ENCODE measurements around the gene RAB40AL.
"Not testable (repeated sequence)": the region's sequence is repeated elsewhere in the genome, so short reads cannot be mapped to it uniquely, and the experiment has no call there.

The RAB40AL gene, protein sequence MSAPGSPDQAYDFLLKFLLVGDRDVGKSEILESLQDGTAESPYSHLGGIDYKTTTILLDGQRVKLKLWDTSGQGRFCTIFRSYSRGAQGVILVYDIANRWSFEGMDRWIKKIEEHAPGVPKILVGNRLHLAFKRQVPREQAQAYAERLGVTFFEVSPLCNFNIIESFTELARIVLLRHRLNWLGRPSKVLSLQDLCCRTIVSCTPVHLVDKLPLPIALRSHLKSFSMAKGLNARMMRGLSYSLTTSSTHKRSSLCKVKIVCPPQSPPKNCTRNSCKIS
- 0 to 0.09 (median 0) reads per million in 4 experiments for total RNA-seq

DNA sequence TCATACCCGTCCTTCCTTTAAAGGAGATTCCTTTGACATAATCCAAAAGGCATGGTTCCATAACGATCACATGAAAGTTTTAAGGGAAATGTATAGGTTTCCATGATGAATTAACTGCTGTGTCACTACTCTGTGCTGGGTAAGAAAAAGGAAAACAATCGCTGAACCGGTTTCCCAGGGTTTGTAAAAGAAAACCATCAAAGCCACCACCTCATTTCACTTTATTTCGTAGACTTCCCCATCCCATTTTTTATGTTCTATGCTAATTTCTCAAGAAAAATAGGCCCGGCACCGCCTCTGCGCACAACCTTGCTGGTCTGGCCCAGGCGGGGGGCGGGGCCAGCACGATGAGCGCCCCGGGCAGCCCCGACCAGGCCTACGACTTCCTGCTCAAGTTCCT, at the start of gene RAB40AL:
Gene RAB40AL, plus strand, starts transcription at position 301 of the 400 bp plus-strand sequence. Its CDS starts 47 bp downstream, at position 348.
- DNase-seq = not testable (repeated sequence)

DNA sequence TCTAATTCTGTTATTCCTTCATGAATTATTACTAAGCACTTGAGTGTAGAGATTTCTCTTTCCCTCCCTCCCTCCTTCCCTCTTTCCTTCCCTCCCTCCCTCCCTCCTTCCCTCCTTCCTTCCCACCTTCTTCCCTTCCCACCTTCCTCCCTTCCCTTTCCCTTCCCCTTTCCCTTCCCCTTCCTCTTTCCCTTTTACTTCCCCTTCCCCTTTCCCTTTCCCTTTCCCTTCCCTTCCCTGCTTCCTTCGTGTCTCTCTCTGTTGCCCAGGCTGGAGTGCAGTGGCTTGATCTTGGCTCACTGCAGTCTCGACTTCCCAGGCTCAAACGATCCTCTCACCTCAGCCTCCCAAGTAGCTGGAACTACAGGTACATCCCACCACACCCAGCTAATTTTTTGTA, 49.4 kb upstream of the RAB40AL start:
- DNase-seq = no peak

DNA sequence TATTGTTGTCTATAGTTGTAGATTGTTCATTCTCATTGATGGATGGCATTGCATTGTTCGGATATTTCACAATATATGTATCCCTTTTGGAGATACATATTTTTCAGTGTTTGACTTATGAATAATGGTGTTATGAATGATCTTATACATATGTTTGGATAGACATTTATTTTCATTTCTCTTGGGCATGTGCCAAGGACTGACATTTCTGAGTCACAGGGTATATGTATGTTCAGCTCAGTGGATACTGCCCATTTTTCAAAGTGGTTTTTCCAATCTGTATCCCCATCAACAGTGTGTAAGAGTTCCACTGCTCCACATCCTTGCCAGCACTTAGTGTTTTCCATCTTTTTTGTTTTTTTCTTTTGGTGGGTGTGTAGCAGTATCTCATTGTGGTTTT, 45.0 kb upstream of the RAB40AL start:
- DNase-seq = no peak

DNA sequence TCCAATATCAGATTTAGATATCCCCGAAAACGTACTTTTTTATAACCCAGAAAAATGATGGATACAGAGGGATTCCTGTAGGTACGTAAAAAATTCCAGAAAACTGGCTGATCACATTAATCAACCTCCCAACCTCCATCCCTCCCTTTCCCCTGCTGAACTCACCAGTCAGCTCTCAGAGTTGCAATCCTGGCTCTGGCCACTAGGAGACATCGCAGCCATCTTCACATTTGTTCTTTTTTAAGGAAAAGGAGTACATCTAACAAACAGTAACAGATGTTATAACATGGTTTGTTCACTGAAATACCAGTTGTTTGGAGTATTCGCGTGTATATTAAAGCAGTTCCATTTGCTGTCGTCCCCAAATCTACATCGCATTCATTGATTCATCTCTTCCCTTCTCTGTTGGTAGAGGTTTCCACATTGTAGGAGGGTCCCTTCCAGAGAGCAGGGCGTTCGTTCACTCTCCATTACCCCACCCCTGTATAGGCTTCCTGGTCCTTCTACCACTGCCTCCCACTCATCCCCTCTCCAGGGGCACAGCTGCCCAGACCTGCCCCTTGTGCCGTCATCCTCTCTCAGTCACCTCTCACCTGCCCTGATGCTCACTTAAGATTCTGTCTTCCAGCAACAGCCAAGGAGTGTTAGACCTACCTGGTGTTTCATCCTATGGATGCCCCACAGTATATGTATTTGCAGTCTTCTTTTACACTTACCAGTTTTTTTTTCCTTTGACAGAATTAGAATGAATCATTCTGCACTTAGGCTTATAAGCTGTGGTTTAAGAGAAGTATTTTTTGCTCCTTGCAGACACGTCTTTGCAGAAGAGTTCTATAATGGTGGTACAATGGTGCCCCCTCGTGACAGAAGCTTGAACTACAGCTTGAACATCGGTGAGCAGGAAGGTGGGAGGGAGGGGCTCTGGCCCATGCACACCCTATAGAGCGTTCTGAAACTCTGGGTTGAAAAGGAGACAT, 36.8 kb upstream of the RAB40AL start:
- peak; percentile 39 for DNase-seq

DNA sequence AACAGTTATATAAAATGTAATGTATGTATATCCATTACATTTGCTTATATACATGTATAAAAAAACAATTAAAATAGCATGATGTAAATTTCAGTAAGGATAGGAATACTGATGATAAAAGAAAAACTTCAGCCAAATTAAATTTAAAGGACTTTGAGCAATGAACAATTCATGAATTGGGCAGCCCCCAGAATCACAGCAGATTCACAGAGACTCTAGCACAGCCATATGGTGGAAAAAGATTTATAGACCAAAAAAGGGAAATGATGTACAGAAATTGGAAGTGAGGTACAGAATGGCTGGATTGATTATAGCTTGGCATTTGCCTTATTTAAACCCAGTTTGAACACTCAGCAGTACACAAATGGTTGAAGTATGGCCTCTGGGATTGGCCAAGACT, 34.7 kb upstream of the RAB40AL start:
- no peak for DNase-seq

DNA sequence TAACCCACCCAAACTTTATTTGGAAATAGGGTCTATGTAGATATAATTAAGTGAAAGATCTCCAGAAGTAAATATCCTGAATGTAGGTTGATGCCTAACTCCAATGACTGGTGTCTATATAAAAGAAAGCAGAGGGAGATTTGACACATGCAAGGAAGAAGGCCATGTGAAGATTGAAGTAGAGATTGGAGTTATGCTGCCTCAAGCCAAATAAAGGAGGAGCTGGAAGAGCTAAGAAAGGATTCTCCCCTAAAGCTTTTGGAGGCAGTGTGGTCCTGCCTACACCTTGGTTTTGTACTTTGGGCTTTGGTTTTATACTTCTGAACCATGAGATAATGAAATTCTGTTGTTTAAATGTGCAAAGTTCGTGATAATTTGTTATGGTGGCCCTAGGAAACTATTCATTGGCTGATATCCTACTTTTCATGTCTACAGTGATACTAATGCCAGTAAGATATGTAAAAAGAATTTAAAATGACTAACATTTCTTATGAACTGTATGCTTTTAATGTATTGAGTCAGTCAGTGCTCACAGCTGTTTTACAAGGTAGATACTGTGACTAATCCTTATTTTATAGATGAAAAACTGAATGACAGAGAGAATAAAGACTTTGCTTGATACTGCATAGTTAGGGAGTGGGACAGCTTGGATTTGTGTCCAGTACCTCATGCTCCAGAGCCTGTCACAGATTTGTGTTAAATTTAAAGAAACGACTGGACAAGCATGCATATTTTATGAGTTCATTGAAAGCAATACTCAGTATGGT, 5.9 kb upstream of the RAB40AL start:
- DNase-seq = no peak

DNA sequence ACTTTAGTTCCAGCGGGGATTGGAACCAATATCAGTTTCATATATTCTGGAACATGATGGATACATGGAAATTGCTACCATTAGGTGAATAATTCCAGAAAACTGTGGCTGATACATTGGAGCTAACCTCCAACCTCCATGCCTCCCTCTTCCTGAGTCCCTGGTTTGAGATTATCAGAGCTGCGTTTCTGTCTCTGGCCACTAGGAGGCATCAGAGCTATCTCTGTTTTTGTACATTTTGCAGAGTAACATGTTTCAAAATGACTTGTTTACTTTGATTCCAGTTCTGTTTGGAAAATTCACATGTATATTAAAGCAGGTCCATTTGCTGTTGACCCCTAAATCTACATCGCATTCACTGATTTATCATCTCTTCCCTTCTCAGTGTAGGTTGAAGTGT, 2.4 kb upstream of the RAB40AL start:
- DNase-seq = peak; percentile 0

DNA sequence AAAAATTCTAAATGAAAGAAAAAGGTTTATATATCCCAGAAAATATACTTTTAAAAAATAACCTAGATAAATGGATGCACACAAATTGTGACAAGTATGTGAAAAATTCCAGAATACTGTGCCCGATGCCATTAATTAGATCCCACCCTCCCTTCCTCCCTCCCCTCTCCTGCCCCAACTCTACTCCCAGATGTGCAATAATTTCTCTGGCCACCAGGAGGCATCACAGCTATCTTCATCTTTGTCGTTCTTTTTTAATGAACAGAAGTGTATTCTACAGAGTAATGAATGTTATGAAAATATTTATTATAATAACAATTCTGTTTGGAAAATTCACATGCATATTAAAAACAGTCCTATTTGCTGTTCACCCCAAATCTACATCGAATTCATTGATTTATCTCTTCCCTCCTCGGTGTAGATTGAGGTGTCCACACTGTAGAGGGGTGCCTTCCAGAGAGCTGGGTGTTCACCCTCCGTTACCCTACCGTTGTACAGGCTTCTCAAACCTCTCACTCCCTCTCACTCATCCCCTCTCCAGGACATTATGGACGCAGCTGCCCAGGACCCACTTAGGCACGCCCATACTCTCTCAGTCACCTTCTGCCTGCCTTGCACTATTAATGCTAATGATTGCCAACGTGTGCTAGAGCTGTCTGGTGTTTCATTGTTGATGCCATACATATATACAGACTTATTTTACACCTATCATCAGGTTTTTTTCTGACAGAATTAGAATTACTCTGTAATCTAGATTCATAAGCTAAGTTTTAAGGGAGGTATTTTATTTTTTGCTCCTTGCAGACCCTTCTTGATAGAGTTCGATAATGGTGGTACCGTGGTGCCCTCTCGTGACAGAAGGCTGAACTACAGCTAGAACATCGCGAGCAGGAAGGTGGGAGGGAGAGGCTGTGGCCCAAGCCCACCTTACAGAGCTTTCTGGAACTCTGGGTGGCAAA, 14.1 kb downstream of the RAB40AL start:
- DNase-seq = peak; percentile 38

DNA sequence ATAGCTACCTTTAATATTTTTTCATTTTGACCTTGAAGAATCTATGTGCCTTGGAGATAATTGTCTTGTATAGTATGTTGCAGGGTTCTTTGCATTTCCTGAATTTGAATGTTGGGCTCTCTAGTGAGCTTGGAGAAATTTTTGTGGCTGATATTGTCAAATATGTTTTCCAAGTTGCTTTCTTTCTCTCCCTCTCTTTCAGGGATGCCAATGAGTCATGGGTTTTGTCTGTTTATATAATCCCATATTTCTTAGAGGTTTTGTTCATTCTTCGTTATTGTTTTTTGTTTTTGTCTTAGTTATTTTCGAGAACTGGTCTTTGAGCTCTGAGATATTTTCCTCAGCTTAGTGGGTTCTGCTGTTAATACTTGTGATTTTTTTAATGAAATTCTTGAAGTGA, 20.7 kb downstream of the RAB40AL start:
- DNase-seq = no peak

DNA sequence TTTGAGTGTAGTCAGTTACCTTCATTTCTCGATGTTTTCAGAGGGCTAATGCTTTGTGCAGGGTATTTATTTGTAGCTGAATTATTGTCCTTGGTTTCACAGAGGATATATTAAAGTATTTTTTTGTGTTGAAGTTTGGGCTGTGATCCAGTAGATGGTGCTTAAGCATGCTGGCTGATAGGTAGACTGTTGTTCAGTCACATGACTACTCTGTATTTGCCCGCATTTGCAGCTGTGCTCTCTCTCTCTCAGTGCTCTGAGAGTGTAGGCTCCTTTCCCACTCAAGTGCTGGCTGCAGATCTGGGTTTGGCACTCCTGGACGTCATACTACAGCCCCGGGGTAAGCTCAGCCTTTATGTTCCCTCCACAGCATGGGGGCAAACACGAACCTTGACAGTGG, 21.7 kb downstream of the RAB40AL start:
- no peak for DNase-seq

DNA sequence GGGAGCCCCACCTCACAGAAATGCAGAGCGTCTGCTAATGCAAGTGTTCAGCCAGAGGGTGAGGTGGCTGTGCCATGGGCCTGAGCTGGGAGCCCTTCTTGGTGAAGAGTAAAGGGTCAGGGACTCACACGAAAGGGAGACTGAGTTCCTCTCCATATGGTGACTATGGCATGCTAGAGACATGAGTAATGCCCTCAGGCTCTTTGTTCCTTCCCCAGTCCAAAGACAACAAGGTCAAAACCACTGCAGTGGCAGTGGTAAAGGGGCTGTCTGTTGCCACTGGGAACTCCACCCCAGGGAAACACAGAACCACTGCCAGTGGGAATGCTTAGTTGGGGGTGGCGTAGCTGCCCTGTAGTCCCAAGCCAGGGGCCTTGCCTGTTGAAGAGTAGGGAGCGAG, 22.4 kb downstream of the RAB40AL start:
- DNase-seq = no peak

DNA sequence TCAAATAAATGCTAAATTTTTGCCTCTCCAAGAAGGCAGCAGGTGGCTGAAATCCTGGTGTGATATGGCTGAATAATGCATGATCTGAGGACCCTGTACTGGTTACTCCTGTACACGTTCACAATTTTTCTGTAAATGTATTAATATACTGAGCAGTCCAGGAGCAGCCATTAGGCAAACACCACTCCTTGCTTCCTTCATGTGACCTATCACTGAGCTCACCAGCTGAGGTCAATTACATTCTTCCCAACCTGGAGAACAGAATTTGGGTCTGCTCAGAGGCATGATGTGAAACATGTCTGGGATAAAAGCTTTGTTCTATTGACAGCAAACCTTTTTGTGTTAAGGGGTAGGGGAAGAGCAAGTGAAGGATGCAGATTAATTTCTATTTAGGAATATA, 26.9 kb downstream of the RAB40AL start:
- DNase-seq = no peak

DNA sequence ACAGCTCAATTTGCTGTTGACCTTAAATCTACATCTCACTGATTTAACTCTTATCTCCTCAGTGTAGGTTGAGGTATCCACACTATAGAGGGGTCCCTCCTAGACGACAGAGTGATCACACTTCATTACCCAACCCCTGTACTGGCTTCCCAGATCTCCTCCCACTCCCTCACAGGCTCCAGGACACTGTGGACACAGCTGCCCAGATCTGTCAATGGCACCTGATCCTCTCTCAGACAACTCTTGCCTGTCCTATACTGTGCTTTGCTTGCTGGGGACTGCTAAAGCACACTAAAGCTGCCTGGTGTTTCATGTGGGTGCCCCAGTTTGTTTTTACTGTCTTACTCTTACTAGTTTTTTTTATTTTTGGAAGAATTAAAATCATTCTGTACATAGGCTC, 27.9 kb downstream of the RAB40AL start:
- DNase-seq = no peak

DNA sequence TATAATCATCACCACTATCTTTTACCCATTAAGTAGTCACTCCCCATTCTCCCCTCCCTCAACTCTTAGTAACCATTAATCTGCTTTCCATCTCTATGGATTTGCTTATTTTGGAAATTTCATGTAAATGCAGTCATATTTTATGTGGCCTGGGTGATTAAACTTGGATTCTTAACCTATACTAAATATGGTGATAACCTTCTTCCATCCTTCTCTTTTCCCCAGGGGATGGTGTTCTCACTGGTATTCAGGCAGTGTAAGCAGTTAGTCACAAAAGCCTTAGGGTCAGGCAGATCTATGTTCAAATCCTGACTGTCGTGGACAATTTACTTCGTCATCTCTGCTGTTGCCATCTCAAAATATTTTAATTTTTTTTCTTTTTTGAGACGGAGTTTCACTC, 29.6 kb downstream of the RAB40AL start:
- no peak for DNase-seq

DNA sequence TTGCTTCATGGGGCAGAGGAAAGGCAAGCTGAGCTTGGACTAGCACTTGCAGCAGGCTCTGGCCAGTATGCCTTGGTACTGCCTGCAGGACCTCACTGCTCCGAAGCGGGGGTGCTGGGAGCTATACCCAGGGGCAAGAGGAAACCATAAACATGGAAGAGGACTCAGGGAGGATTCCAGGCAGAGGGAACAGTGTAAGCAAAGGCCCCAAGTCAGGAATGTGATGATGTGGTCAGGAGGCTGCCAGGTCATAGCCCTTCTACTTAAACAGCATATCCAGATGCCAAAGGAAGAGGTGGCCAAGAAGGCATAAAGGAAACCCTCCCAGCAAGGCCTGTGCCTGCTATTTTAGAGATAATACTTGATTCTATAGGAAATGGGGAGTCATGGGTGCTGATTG, 31.1 kb downstream of the RAB40AL start:
- no peak for DNase-seq

DNA sequence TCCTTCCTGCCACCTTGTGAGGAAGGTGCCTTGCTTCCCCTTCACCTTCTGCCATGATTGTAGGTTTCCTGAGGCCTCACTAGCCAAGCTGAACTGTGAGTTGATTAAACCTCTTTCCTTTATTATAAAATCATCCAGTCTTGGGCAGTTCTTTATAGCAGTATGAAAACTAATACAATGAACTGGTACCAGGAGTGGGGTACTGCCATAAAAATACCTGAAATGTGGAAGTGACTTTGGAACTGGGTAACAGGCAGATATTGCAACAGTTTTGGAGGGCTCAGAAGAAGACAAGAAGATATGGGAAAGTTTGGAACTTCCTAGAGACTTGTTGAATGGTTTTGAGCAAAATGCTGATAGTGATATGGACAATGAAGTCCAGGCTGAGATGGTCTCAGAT, 34.5 kb downstream of the RAB40AL start:
- not testable (repeated sequence) for DNase-seq

DNA sequence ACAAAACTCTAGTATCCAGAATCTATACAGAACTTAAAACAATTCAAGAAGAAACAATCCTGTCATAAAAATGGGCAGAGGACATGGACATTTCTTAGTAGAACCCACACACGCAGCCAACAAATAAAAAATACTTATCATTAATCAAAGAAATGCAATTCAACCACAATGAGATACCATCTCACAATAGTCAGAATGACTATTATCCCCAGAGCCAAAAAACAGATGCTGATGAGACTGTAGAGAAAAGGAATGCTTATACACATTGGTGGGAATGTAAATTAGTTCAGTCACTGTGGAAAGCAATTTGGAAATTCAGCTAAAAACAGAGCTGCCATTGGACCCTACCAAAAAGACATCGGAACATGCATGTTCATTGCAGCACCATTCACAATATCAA, 37.9 kb downstream of the RAB40AL start:
- DNase-seq = no peak

DNA sequence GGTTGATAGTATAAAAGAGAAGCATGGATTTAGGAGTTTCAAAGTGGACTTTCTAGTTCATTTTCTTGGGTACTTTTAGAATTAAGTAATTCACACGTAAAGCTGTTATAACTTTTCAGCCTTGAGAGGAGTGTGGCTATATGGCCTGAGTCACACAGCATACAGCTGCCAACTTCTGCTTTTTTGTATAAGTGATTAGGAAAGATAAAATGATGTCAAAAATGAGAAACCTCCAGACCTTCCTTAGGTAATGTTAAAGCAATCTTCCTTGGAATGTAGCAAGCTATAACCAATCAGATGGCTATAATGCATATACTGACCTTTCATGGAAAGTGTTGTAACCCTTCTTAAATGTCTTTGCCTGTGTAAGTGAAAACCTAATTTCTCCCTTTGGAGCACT, 39.2 kb downstream of the RAB40AL start:
- DNase-seq = no peak

DNA sequence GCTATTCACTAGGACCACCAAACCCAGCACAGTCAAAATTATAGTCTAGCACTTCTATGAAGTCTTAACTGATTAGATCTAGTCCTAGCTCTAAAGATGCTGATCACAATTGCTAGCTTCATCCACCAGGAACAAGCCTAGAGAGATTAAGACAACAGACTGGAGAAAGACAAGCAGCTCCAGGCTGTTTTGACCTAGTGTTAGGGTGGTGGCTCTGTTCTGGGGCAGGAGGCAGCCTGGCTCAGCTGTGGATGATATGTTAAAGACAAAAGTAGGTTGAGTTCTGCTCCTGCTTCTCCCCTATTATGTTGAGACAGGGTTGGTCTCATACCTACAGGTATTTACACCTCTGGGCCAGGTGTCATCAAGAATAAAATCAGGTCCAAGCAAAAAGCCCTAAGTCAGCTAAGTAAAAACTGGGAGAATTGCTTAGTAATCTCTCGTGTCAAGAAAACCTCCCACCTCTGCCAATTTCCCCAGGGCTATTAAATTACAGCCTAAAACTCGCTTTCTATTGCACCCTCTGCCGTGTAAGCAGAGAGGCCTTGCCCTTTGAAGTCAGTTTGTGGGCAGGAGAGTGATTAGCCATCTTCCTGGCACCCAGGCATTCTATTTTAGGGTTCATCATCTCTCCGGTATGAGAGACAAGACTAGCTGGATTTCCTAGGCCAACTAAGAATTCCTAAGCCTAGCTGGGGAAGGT, 39.9 kb downstream of the RAB40AL start:
- DNase-seq = no peak

DNA sequence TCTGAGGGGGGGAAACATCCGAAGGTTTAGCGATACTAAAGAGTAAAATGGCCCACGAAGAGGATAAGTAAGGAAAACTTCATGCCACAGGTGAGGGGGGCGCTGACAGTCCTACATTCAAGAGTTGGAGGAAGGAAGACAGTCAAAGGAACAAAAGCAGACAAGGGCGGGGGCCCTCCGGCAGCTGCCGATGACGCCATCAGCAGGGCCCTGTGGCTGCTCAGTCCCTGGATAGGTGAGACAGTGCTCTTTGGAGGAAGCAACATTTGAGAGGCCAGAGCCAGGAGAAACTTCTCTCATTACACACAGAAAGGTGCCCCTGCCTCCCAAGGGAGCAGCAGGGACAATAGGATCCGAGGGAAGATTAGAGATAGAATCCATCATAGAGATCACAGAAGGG, 41.5 kb downstream of the RAB40AL start:
- no peak for DNase-seq

DNA sequence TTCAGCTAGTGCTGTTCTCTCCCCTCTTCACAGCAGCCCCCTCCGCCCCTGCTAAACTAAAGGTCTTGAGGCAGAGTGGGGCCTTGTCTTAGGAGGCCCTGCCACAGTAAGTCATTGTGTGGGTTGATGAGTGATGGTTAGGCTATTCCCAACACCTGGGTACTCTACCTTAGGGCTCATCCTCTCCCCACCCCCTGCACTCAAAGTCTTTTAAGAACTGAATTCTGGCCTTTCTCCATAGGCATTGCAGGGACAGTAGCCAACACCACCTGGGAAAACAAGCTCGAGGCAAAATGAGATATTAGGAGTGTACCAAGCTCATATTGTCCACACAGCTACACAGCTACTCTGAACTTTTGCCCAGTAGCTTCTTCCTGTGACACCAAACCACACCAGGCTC, 42.5 kb downstream of the RAB40AL start:
- no peak for DNase-seq

All from effector CD8-positive, alpha-beta T cell (primary cell).